ENCODE measurements around the gene AMBRA1.

The AMBRA1 gene

DNA sequence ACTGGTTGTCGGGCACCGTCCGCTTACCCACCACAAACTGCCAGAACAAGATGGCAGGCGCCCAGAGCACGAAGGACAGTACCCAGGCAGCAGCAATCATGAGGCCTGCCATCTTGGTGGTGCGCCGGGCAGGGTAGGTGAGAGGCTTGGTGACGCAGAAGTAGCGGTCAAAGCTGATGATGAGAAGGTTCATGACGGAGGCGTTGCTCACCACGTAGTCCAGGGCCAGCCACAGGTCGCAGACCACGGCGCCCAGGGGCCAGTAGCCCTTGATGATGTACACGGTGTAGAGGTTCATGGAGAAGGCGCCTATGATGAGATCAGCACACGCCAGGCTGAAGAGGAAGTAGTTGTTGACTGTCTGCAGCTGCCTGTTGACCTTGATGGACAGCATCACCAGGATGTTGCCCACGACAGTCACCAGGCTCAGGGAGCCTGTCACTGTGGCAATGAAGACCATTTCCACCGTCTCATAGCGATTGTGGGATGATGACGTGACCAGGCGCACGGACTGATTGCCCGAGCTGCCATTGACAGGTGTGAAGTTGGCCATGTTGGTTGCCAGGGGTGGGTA, 207.7 kb downstream of the AMBRA1 start:
- no peak for DNase-seq (ENCODE audit: low read depth)
- TF ChIP-seq, protein P1, sequence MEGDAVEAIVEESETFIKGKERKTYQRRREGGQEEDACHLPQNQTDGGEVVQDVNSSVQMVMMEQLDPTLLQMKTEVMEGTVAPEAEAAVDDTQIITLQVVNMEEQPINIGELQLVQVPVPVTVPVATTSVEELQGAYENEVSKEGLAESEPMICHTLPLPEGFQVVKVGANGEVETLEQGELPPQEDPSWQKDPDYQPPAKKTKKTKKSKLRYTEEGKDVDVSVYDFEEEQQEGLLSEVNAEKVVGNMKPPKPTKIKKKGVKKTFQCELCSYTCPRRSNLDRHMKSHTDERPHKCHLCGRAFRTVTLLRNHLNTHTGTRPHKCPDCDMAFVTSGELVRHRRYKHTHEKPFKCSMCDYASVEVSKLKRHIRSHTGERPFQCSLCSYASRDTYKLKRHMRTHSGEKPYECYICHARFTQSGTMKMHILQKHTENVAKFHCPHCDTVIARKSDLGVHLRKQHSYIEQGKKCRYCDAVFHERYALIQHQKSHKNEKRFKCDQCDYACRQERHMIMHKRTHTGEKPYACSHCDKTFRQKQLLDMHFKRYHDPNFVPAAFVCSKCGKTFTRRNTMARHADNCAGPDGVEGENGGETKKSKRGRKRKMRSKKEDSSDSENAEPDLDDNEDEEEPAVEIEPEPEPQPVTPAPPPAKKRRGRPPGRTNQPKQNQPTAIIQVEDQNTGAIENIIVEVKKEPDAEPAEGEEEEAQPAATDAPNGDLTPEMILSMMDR (IDR thresholded peaks at IDR 0.05; ENCODE audit: insufficient read depth, low read depth, low read length, missing control alignments): no peak
- H3K4me3 ChIP-seq (ENCODE audit: low read depth, low read length): no peak overlapping the region

DNA sequence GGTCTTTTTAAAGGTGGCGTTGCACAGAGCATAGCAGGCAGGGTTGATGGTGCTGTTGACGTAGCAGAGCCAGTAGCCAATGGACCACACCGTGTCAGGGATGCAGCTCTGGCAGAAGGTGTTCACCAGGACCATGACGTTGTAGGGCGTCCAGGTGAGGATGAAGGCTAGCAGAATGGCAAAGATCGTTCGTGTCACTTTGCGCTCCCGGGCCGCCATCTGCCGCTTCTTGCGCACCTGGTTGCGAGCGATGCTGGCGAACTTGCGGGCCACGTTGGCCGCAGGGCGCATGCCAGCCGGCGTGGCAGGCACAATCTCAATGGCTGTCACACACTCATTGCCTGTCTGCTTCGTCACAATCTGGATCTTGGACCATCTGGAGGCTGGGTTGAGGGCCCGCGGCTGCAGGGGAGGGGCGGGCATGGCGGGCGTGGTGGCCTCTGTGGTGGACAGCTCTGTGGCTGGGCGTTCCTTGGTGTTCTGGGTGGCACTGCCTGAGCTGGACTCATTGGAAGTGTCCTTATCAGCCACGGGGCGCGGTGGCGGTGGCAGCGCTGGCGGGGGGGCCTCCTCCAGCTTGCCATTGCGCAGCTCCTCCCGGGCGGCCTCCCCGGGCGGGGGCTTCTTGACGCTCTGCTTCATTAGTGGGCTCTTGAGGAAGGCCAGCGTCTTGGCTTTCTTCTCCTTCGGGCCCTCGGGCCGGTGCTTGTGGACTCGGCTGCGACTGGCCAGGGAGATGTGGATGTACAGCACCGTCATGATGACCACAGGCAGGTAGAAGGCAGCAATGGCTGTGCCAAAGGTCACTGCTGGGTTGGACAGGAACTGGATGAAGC, 208.4 kb downstream of the AMBRA1 start:
- no peak for DNase-seq (ENCODE audit: low read depth)
- no peak overlapping the region for H3K4me3 ChIP-seq (ENCODE audit: low read depth, low read length)
- TF ChIP-seq, protein P1 (IDR thresholded peaks at IDR 0.05; ENCODE audit: insufficient read depth, low read depth, low read length, missing control alignments): no peak

GRCh38 chr11:46383974-46384701, 209.7 kb downstream of the AMBRA1 start:
- TF ChIP-seq, protein P1 (IDR thresholded peaks at IDR 0.05; ENCODE audit: insufficient read depth, low read depth, low read length, missing control alignments): no peak
- no peak overlapping the region for H3K4me3 ChIP-seq (ENCODE audit: low read depth, low read length)
- DNase-seq (ENCODE audit: low read depth): no peak

DNA sequence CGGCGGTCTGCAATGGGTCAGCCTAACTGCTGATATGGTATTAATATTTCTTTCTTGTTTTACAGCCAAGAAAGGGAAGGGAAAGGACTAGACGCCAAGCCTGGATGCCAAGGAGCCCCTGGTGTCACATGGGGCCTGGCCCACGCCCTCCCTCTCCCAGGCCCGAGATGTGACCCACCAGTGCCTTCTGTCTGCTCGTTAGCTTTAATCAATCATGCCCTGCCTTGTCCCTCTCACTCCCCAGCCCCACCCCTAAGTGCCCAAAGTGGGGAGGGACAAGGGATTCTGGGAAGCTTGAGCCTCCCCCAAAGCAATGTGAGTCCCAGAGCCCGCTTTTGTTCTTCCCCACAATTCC, 210.4 kb downstream of the AMBRA1 start:
- no peak for DNase-seq (ENCODE audit: low read depth)
- no peak overlapping the region for H3K4me3 ChIP-seq (ENCODE audit: low read depth, low read length)
- TF ChIP-seq, protein P1 (IDR thresholded peaks at IDR 0.05; ENCODE audit: insufficient read depth, low read depth, low read length, missing control alignments): no peak

GRCh38 chr11:46382646-46383403, 211.0 kb downstream of the AMBRA1 start:
- H3K4me3 ChIP-seq (ENCODE audit: low read depth, low read length): no peak overlapping the region
- no peak for DNase-seq (ENCODE audit: low read depth)
- TF ChIP-seq, protein P1 (IDR thresholded peaks at IDR 0.05; ENCODE audit: insufficient read depth, low read depth, low read length, missing control alignments): peak; percentile 34

DNA sequence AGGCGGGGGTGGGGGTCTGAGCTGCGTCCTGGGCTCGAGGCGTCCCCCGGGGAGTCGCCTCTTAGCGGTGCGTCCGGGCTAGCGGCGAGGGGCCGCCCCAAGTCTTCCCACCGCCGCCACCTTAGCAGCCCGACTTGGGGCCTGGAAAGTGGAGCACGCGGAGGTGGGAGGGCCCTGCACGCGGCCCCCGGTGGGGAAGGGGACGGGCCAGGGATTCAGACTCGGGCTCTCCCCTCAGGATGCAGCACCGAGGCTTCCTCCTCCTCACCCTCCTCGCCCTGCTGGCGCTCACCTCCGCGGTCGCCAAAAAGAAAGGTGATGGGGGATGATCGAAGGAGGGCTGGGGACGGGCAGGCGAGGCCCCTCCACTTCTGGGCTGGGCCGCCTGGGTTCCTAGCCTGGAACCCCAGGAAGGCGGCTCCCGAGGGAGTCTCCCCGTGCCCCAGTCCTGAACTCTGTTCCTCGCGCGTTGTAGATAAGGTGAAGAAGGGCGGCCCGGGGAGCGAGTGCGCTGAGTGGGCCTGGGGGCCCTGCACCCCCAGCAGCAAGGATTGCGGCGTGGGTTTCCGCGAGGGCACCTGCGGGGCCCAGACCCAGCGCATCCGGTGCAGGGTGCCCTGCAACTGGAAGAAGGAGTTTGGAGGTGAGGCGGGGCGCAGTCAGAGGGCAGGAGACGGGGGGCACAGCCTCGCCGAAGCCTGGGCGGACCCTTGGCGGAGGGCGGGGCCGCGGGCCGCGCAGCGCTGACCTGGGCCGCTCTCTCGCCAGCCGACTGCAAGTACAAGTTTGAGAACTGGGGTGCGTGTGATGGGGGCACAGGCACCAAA, 211.8 kb downstream of the AMBRA1 start:
- no peak for DNase-seq (ENCODE audit: low read depth)
- peak overlapping the region; percentile 41 for H3K4me3 ChIP-seq (ENCODE audit: low read depth, low read length)
- TF ChIP-seq, protein P1 (IDR thresholded peaks at IDR 0.05; ENCODE audit: insufficient read depth, low read depth, low read length, missing control alignments): no peak

Measured in GM12865 (cell line).